Effector memory CD8-positive, alpha-beta T cell (primary cell): ENCODE data around the gene ZNF318.

ENCODE experiments used
- ATAC-seq: fragments of 150-1000 bp; cut with Tn5 transposase; replicated peaks from 2 replicates; pipeline ENCODE4 v1.10.0; 2021; ENCODE audit warnings: mild to moderate bottlenecking, moderate library complexity
- DNase-seq, 3 experiments: peaks; one replicate each; pipeline ENCODE4 v3.0.0; 2021
- H3K27ac Mint-ChIP-seq, 2 donors: one replicate each; pipeline ENCODE4 v1.8.0; 2022; ENCODE audit warnings: mild to moderate bottlenecking in 2 of 2, mixed read lengths in 2 of 2, moderate library complexity in 2 of 2
- H3K27me3 Mint-ChIP-seq, 2 donors: one replicate each; pipeline ENCODE4 v1.8.0; 2022; ENCODE audit warnings: mixed read lengths in 2 of 2
- H3K36me3 Mint-ChIP-seq: one replicate; pipeline ENCODE4 v1.8.0; 2022; ENCODE audit warnings: mild to moderate bottlenecking, moderate library complexity, mixed read lengths; ENCODE audit not compliant: insufficient read depth
- H3K4me1 Mint-ChIP-seq, 2 donors: one replicate each; pipeline ENCODE4 v1.8.0; 2022; ENCODE audit warnings: low read depth in 2 of 2, mixed read lengths in 2 of 2
- H3K4me3 Mint-ChIP-seq, 2 donors: one replicate each; pipeline ENCODE4 v1.8.0; 2022; ENCODE audit warnings: mild to moderate bottlenecking in 2 of 2, mixed read lengths in 2 of 2, moderate library complexity in 2 of 2
- H3K9me3 Mint-ChIP-seq, 2 donors: one replicate each; pipeline ENCODE4 v1.8.0; 2022; ENCODE audit warnings: mixed read lengths in 2 of 2

ZNF318 gene

GRCh38 chr6:43298565-43299337 is 70.7 kb downstream of the ZNF318 start:
- ATAC-seq, result no peak
- no peaks in the 10 kb centered on the region for H3K9me3 Mint-ChIP-seq
- DNase-seq, result no peak
- no peaks in the 10 kb centered on the region for H3K36me3 Mint-ChIP-seq
- no peak overlapping the region for H3K27ac Mint-ChIP-seq
- H3K27me3 Mint-ChIP-seq, result peaks cover 12 to 43% of the 10 kb centered on the region in 2 donors
- H3K4me3 Mint-ChIP-seq, result no peak overlapping the region
- H3K4me1 Mint-ChIP-seq, result no peaks in the 10 kb centered on the region

- Mint-ChIP-seq H3K4me1 (no peaks in the 10 kb centered on the region), H3K27ac (no peak within 1 kb of the TSS), H3K27me3 (peaks cover 12 to 43% of the 10 kb centered on the region in 2 donors), H3K36me3 (no peaks in the 10 kb centered on the region), H3K9me3 (no peaks in the 10 kb centered on the region), H3K4me3 (no peak within 1 kb of the TSS)
- ATAC-seq (no peak), DNase-seq (no peak)
These were observed 71.5 kb downstream of the ZNF318 start, which contains the start of gene SLC22A7 for GRCh38 chr6:43297644-43298564. Gene SLC22A7, plus strand, starts transcription at chr6:43298260. Its CDS starts 99 bp downstream, at chr6:43298359.

GRCh38 chr6:43296780-43297497 is 72.5 kb downstream of the ZNF318 start:
- Mint-ChIP-seq H3K27me3 (peaks cover 12 to 34% of the 10 kb centered on the region in 2 donors), H3K4me1 (no peaks in the 10 kb centered on the region), H3K36me3 (no peaks in the 10 kb centered on the region), H3K4me3 (no peak overlapping the region), H3K27ac (no peak overlapping the region), H3K9me3 (no peaks in the 10 kb centered on the region)
- no peak for ATAC-seq
- no peak for DNase-seq

- no peaks in the 10 kb centered on the region for H3K4me1 Mint-ChIP-seq
- no peak overlapping the region for H3K27ac Mint-ChIP-seq
- H3K36me3 Mint-ChIP-seq, result no peaks in the 10 kb centered on the region
- ATAC-seq (no peak), DNase-seq (no peak)
- no peaks in the 10 kb centered on the region for H3K9me3 Mint-ChIP-seq
- H3K4me3 Mint-ChIP-seq, result no peak overlapping the region
- H3K27me3 Mint-ChIP-seq, result peaks cover 8 to 19% of the 10 kb centered on the region in 2 donors
These were observed 74.0 kb downstream of the ZNF318 start for GRCh38 chr6:43295456-43295855.

- H3K9me3 Mint-ChIP-seq, result no peaks in the 10 kb centered on the region
- peaks cover 0 to 10% of the 10 kb centered on the region in 2 donors for H3K27me3 Mint-ChIP-seq
- DNase-seq, result no peak
- no peak for ATAC-seq
- no peaks in the 10 kb centered on the region for H3K36me3 Mint-ChIP-seq
- no peak overlapping the region for H3K27ac Mint-ChIP-seq
- no peak overlapping the region for H3K4me3 Mint-ChIP-seq
- H3K4me1 Mint-ChIP-seq, result no peaks in the 10 kb centered on the region
These were observed 74.9 kb downstream of the ZNF318 start for GRCh38 chr6:43294536-43294935.

- DNase-seq, result no peak
These were observed 75.7 kb downstream of the ZNF318 start for GRCh38 chr6:43293698-43294097.

GRCh38 chr6:43292763-43293318 is 76.6 kb downstream of the ZNF318 start:
- no peak overlapping the region for H3K27ac Mint-ChIP-seq
- H3K9me3 Mint-ChIP-seq, result no peaks in the 10 kb centered on the region
- DNase-seq (no peak), ATAC-seq (no peak)
- H3K4me1 Mint-ChIP-seq, result no peaks in the 10 kb centered on the region
- H3K4me3 Mint-ChIP-seq, result no peak overlapping the region
- no peaks in the 10 kb centered on the region for H3K36me3 Mint-ChIP-seq
- H3K27me3 Mint-ChIP-seq, result peaks cover 3 to 7% of the 10 kb centered on the region in 2 donors

More at GRCh38 chr6:43293698-43294097, 75.7 kb downstream of the ZNF318 start:
- ATAC-seq, result no peak
- peaks cover 0 to 2% of the 10 kb centered on the region in 2 donors for H3K27me3 Mint-ChIP-seq
- no peak overlapping the region for H3K4me3 Mint-ChIP-seq
- no peaks in the 10 kb centered on the region for H3K36me3 Mint-ChIP-seq
- H3K27ac Mint-ChIP-seq, result no peak overlapping the region
- no peaks in the 10 kb centered on the region for H3K4me1 Mint-ChIP-seq
- no peaks in the 10 kb centered on the region for H3K9me3 Mint-ChIP-seq

- Mint-ChIP-seq H3K36me3 (no peaks in the 10 kb centered on the region), H3K27ac (no peak overlapping the region), H3K27me3 (peaks cover 7 to 12% of the 10 kb centered on the region in 2 donors), H3K9me3 (no peaks in the 10 kb centered on the region), H3K4me1 (no peaks in the 10 kb centered on the region), H3K4me3 (no peak overlapping the region)
- no peak for ATAC-seq
- no peak for DNase-seq
These were observed 77.1 kb downstream of the ZNF318 start for GRCh38 chr6:43292341-43292740.

- Mint-ChIP-seq H3K9me3 (no peaks in the 10 kb centered on the region), H3K27me3 (peaks cover 11 to 18% of the 10 kb centered on the region in 2 donors)
These were observed 77.7 kb downstream of the ZNF318 start for GRCh38 chr6:43291708-43292107.

GRCh38 chr6:43290905-43291355 is 78.5 kb downstream of the ZNF318 start:
- DNase-seq (no peak), ATAC-seq (no peak)
- Mint-ChIP-seq H3K27me3 (peaks cover 17 to 26% of the 10 kb centered on the region in 2 donors), H3K27ac (no peak overlapping the region), H3K4me1 (no peaks in the 10 kb centered on the region), H3K9me3 (no peaks in the 10 kb centered on the region), H3K36me3 (no peaks in the 10 kb centered on the region), H3K4me3 (no peak overlapping the region)

More at GRCh38 chr6:43291708-43292107, 77.7 kb downstream of the ZNF318 start:
- DNase-seq (no peak), ATAC-seq (no peak)
- no peak overlapping the region for H3K4me3 Mint-ChIP-seq
- no peaks in the 10 kb centered on the region for H3K36me3 Mint-ChIP-seq
- H3K27ac Mint-ChIP-seq, result no peak overlapping the region
- no peaks in the 10 kb centered on the region for H3K4me1 Mint-ChIP-seq

GRCh38 chr6:43290339-43290904 is 79.0 kb downstream of the ZNF318 start:
- no peak overlapping the region for H3K4me3 Mint-ChIP-seq
- H3K9me3 Mint-ChIP-seq, result no peaks in the 10 kb centered on the region
- H3K4me1 Mint-ChIP-seq, result peaks cover 0 to 4% of the 10 kb centered on the region in 2 donors
- ATAC-seq (no peak), DNase-seq (no peak)
- peaks cover 22 to 31% of the 10 kb centered on the region in 2 donors for H3K27me3 Mint-ChIP-seq
- no peaks in the 10 kb centered on the region for H3K36me3 Mint-ChIP-seq
- no peak overlapping the region for H3K27ac Mint-ChIP-seq

- ATAC-seq (no peak), DNase-seq (no peak)
- H3K27ac Mint-ChIP-seq, result no peak overlapping the region
- H3K4me3 Mint-ChIP-seq, result no peak overlapping the region
- H3K9me3 Mint-ChIP-seq, result no peaks in the 10 kb centered on the region
- H3K4me1 Mint-ChIP-seq, result peaks cover 0 to 4% of the 10 kb centered on the region in 2 donors
- peaks cover 23 to 47% of the 10 kb centered on the region in 2 donors for H3K27me3 Mint-ChIP-seq
- no peaks in the 10 kb centered on the region for H3K36me3 Mint-ChIP-seq
These were observed 81.4 kb downstream of the ZNF318 start for GRCh38 chr6:43287717-43288679.
